GM23248 (cell line): Measurements from ENCODE around the gene TXNDC8.

ENCODE experiments used
- EZH2 ChIP-seq: fragments of 200-600 bp; sonication (generic); IDR thresholded peaks from 2 replicates; pipeline ENCODE4 v1.6.1; 2018; ENCODE audit warnings: antibody characterized with exemption, mild to moderate bottlenecking; ENCODE audit not compliant: insufficient read depth, poor library complexity, severe bottlenecking
- EZH2phosphoT487 ChIP-seq: fragments of 200-600 bp; sonication (generic); IDR thresholded peaks from 2 replicates; pipeline ENCODE4 v1.6.1; 2018; ENCODE audit warnings: antibody characterized with exemption, moderate library complexity, mild to moderate bottlenecking, low read depth; ENCODE audit not compliant: insufficient read depth

- TF ChIP-seq EZH2 (no peak), EZH2phosphoT487 (peak; percentile 86; the same call in 1 of the 2 replicates)
Observed at GRCh38 chr9:110370315-110370714, 32.7 kb upstream of the TXNDC8 start.
